CD1c-positive myeloid dendritic cell (primary cell): ENCODE results near the gene CCDC93.

Experiments
- DNase-seq: peaks from one replicate; pipeline ENCODE4 v3.0.0-alpha.2; 2016; ENCODE audit errors: extremely low spot score

CCDC93 gene

DNA sequence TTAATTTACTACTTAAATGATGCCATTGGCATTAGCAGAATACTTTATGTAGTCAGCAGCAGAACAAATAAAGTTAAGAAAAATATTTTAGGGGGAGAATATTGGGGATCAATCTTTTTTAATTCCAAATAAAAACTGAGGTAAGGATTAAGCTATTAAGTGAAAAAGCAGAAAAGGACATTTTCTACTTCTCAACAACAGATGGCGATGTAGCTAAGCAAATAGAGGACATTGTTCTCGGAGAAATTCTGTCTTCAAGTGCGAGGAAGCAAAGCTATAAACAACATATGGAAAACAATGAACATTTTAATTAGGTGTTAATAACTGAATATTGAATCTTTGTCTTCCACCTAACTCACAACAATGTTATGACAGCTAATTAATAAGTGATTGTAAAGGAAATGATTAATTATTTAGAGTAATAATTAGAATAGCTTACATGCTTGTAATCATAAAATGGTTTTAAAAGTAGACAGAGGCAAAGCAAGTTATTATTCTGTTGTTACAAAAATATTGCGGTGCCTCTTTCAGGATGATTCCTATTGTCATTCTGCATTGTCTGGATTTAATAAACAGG, 32.9 kb upstream of the CCDC93 start:
- peak; percentile 70 for DNase-seq

DNA sequence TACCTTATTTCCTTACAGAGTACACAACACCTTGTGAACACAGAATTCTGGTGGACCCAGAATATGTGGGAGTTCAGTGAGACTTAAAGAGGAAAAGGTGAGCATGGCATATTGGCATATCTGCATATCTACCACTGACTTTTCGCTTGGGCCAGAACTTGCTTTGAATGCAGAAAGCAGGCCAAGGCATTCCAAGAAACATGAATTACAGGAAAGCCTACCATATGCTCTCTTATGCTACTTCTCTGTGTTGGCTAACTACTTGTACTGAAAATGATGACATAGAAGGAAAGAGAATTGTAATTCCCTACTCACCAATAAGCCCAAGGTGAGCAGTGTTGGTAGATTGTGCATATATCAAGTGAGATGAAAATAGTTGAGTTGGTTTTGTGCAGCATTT, 31.4 kb upstream of the CCDC93 start:
- DNase-seq, result no peak

DNA sequence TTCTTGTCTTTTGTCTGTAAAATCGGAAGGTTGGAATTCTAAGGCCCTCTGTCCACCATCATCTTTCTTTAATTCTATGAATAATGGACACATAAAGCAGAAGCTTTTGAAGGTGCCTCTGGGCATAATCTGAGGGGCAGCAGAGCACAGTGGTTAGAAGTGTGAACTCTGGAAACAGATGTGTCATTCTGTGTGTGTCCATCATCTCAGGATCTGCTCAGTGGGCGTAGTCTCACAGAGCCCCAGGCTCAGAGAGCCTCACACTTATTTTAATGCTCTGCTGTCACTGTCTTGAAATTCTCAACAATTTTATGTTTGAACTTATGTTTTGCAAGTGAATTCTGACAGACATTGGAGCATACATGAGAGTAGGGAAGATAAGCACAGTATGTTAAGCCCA, 31.0 kb upstream of the CCDC93 start:
- DNase-seq, result no peak

DNA sequence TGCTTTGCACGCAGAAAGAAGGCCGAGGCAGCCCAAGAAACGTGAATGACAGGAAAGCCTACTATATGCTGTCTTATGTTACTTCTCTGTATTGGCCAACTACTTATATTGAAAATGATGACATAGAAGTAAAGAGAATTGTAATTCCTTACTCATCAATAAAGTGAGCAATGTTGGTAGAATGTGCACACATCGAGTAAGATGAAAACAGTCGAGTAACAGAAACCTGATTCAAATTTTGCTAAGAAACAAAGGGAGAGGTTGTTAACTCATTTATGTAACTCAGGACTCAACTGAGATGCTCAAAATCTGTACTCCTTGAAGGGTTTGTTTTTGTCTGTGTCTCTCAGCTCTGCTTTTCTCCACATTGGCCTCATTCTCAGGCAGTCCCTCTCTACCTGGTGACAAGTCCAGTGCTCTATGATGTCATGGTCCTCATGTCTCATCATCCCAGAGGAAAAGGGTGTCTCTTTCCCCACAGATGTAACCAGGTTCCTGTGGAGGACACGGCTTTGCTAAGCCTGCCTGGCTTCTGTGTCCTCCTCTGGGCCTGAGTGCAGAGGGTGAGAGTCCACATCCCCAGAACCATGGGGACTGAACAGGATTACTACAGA, 30.3 kb upstream of the CCDC93 start:
- DNase-seq, result no peak

DNA sequence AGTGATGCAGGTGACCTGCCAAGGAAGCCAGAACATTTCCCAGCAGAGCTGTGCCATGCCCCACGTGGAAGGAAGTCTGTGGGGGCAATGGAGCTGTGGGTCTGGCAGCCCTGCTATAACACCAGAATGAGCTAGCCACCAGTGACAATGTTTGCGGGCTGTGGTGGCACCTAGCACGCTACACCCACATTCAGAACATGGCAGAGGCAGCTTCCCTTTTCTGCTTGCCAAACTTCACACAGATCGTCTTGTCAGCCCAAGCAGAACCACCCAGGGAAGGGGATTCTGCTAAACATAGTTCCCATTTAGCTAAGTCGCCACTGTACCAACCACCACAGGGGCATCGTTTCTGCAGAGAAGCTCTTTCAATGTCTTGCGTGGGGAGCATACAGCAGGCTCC, 27.0 kb upstream of the CCDC93 start:
- peak; percentile 56 for DNase-seq

DNA sequence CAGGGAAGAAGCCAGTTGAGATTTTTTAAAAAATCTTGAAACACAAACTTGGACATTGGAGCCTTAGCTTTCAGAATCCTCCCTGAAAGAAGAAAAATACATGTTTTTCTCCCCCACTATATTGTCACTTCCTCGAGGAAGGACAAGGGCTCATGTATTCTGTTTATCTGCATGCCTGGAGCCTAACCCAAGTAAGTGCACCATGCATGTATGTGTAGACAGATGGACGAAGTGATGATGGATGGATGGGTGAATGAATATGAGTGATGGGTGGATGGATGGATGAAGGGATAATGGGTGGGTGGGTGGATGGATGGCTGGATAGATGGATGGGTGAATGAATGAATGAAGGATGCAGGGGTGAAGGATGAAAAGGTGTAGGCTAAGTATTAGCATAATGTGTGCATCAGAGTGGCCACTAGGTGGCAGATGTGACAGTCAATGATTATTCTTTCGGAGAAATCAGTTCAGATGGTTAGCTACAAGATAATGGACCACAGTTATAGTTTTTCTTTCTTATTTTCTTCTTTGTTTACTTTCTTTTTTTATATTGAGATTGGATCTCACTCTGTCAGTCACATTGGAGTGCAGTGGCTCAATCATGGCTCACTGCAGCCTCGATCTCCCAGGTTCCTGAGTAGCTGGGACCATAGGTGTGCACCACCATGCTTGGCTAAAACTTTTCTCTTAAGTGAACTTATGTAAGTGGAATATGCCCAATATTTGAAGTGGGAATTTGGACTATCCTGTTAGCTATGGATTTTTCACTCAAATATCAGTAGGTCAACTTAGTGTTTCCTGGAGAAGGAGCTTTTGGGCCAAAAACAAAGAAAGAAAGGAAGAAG, 18.5 kb upstream of the CCDC93 start:
- DNase-seq, result peak; percentile 61

DNA sequence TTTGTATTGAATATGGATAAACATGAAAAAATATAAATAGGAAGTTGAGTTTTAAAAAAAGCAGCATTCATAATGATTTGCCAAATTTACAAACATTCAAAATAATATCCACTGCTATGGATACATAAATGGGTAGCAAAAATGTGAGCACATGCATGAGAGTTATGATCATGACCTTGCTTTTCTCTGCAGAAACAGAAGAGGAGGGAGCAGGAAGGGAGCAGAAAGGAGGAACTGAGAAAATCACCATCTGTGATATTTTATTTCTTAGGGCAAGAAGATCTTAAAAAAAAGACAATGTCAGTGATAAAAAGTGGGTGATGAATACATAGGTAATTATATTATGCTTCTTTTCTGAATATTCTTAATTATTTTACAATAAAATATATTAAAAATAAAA, 17.7 kb upstream of the CCDC93 start:
- DNase-seq, result no peak

DNA sequence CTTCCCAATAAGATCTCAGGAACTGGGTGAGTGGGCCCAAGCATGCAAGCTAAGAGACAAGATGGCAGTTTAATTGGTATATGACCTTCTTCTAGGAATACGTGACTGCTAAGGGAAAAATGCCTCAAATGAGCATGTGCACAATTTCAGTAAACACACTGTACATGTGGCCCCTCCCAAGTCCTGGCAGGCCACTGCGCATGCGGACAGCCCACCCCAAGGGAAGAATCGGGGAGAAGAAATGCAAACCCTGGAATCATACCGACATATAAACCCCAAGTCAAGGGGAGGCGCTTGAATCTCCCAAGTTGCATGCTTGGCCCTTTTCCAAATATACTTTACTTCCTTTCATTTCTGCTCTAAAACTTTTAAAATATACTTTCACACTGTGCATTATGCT, 15.2 kb upstream of the CCDC93 start:
- no peak for DNase-seq

DNA sequence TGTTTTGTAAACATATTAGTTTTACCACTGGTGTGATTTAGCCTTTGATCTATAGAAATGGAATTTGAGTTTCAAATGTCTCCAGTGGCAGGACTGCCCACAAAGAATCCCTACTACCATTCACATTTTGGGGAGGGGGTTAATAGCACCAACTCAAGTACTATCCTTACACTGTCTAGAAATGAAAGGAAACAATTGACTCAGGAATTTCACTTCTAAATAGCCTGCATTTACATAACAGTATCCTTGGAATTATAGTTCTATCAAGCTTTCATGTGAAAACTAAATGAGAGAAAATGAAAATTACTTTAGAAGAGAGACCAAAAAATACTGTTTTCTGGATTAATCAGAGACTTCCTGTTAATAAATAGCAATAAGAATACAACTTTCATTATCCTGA, 7.5 kb upstream of the CCDC93 start:
- no peak for DNase-seq

DNA sequence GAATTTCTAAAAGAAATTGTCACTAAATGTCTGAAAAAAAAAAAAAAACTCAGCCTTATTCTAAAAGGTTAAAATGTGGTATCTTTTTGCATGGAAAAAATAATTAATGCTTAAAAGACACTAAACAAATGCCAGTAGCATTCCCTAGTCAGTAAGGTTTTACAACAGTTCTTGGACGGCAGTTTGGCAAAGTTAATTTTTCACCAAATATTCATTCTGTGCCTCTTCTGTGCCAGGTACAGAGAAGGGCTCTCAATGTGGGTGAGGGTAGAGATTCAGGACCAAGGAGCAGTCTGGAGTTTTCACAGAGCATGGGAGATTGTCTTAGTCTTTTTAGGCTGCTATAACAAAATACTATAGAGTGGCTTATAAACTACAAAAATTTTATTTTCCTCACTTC, 6.0 kb upstream of the CCDC93 start:
- DNase-seq, result no peak

DNA sequence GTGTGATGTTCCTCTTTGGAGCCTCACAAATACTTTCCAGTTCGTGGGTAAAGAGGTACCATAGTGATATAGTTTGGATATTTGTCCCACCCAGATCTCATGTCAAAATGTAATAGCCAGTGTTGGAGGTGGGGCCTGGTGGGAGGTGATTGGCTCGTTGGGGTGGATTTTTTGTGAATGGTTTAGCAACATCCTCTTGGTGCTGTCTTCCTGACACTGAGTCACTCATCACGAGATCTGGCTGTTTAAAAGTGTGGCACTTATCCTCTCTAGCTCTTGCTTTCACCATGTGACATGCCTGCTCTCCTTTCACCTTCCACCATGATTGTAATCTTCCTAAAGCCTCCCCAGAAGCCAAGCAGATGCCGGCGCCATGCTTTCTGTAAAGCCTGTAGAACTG, 3.0 kb upstream of the CCDC93 start:
- peak; percentile 85 for DNase-seq

DNA sequence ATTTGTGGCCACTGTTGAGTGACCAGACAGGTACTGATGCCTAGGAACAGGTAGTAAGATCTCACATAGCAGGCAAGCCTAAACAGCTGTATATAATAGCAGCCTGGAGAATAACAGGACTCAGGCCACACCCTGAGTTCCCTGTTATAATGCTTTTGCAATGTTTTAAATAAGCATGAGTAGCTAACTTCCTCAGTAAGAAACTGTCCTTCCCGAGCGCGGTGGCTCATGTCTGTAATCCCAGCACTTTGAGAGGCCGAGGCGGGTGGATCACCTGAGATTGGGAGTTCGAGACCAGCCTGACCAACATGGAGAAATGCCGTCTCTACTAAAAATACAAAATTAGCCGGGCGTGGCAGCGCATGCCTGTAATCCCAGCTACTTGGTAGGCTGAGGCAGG, 1.9 kb upstream of the CCDC93 start:
- DNase-seq, result peak; percentile 64

DNA sequence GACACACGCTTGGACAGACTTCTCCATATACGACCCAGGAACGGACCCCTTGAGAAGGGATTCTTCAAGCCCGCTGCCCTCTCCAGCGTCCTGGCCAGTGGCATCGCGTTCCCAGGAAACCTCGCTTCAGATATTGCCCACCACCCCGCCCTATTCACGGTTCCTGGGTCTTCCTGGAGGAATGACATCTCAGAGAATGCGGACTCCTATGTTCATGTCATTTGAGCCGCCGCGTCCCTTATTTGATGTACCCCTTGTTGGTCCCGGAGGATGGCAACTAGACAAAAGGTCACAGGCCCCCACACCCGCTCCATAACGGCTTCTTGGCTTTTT, 588 bp upstream of the CCDC93 start:
- no peak for DNase-seq

DNA sequence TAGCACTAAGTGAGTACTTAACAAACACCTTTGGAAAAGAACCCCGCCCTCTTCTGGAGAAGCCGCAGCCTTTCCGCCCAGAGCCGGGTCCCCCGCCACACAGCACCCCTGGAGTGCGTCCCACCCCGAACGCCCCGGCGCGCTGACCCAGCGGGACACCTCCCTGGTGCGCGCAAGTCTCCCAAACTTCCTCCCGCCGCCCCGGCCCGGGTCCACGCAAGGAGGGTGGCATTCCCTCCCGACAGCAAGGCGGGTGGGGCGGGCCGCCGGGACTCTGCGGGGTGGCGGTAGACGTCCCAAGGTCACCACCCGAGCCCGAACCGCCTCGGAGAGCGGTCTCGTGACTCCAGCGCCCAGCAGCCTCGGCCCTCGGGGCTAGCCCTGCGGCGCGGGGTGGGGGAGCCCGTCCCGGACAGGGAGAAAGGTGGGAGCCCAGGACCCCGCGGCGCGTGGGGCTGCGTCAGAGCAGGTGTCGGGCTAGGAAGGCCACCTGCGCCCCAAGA, 598 bp downstream of the CCDC93 start:
- DNase-seq, result peak; percentile 57

DNA sequence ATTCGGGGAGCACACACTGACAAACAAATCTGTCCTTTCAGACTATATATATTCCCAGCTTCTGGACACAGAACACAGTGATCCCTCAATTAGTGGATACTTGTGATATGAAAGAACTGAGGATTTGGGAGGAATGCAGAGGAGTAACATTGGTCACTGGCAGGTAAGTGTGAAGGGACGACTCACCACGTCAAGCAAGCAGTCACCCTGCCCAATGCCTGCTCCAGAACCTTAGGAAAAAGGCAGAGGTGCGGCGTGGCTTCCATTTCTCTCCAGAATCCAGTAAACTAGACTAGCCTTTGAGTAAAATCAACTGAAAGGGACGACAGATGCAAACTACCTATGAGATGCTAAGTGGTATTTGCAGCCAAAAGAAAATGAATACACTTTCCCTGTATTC, 1.1 kb downstream of the CCDC93 start:
- no peak for DNase-seq

DNA sequence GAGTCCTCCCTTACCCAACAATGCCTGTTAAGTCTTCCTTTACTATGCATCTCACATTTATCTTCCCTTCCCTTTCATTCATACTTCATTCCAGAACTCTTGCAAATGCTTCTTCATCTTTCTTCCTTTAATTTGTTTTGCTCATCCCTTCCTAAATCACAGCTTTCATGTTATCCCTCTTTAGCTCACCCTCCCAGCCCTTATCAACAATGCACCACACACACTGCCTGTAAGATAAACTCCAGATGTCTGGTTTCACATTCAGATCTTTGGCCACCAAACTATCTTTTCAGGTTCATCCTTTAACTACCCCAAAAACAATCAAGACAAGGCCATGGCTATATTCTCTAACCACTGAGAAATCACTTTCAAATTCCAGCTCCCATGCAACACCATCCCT, 3.4 kb downstream of the CCDC93 start:
- no peak for DNase-seq

DNA sequence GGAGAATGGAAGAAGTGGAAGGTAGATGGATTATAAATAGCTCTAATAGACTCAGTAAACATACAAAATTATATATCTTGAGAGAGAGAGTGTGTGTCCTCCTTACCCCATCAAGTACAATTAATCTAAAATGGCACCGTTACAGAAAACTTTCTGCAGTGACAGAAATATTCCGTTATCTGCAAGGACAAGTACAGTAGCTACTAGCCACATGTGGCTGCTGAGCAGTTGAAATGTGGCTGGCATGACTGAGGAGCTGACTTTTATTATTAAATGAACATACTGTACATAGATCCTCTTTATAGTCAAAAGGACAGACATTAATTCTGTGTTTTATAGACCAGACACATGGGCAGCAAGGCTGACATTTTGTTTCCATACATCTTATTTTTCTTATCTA, 7.0 kb downstream of the CCDC93 start:
- DNase-seq, result no peak

DNA sequence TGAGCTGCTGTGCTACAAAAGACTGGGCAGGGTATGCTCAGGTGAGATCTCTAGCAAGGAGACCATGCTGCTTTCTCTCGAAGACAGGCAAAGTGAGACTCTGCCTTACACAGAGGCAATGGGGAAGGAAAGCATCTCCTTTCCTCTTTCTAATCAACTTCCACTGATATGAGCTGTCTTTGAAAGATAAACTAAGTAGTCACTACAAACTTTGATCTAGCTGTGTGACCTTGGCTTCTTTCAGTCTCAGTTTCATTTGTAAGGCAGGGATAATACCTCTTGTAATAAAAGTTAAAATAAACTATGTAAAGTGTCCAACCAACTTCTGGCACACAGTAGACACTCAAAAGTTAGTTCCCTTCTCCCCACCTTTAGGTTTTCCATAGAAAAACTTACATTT, 7.5 kb downstream of the CCDC93 start:
- DNase-seq, result no peak

DNA sequence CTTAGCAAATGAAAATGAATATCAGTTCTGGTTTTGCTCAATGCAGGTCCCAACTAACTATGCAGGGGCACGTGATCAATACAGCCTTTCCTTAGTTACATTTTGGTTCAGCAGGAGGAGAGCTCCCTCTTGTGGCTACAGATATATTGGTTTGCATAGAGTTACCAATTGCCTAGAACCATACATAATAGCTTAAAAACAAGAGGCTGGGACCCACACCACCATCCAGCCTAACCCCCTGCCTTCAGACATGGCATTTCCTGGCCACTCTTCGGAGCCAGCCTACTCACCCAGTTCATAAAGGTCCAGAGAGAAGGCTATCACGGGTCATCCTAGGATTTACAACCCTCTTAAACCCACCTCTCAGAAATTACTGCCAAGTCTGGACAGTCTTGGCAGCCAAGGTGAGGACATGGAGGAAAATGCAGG, 10.5 kb downstream of the CCDC93 start:
- peak; percentile 85 for DNase-seq

DNA sequence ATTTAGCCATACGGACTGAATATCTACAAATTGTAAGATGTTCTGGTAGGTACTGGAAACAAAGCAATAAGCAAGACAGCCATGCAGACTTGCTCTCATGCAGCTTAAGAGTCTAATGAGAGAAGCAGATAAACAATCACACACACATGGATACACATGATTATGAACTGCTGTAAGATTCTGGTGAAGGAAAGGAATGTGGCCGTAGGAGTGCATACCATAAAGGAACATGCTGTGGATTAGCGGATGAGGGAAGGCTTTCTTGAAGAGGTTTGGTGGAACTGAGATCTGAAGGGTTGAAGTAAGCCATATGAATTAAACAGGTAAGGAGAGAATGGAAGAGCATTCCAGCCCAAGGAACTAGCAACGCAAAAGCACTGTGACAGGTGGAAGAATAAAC, 13.8 kb downstream of the CCDC93 start:
- DNase-seq, result no peak

DNA sequence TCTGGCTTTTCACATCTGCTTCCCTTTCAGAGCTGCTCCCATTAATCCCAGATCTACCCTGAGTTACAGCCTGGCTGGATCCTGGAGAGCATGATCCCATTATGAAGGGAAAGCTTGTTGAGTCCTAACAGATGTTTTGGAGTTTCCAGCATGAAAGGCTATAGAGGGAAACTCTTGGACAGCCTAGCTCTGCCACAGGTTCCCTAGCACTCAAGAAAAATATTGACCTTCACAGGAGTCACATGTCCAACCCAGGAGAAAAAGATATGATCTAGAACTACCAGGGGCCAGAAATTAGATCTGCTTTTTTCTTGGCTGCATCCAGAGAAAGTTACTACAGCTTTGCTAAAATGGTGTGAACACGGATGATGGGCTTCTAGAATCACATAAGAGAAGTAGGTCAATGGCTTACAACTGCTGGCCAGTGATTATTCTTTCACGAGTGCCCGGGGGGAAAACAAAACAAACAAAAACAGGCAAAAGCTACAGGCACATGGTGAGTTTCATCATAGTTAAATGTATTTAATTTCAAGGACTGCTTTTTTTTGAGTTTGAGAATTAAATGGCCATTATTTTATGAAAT, 15.9 kb downstream of the CCDC93 start:
- DNase-seq, result no peak

DNA sequence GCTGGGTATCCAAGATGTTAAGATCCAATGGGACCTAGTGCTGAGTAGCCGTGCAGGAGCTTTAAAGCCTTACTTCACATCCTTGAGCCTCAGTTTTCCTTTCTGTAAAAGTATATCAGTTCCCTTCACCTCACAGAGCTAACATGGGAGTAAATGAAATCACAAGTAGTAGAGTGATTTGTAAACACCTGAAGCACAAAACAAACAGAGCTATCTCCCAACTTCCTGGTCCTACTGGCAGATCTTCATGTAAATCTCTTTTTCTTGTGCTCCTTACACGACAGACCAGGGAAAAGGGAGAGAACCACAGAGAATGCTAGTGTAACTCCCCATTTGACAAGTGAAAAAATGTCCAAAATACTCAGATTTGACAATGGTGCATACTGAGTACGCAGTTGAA, 17.3 kb downstream of the CCDC93 start:
- DNase-seq, result no peak

DNA sequence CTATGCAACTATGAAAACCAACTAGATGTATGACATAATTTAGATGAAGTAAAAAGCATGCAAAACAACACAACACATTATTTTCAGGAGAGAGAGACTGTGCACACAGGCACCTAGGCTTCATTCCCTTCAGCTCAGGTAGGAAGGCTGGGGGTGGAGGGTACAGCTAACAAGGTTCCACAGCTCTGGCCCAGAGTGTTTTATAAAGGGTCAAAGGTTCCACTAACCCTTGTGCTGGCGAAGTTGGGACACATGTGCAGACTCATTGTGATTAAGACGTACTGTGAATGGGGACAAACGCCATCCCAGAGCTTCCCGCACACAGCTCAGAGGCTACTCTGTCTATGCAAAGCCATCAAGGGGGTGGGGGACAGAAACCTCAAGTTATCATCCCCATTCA, 19.1 kb downstream of the CCDC93 start:
- no peak for DNase-seq
